ENCODE data around the gene BPIFB1. TPM values are rescaled to one million over a fixed set of nuclear protein-coding genes. Genes with fewer than 3 reads are reported as not detected.

The BPIFB1 gene, protein sequence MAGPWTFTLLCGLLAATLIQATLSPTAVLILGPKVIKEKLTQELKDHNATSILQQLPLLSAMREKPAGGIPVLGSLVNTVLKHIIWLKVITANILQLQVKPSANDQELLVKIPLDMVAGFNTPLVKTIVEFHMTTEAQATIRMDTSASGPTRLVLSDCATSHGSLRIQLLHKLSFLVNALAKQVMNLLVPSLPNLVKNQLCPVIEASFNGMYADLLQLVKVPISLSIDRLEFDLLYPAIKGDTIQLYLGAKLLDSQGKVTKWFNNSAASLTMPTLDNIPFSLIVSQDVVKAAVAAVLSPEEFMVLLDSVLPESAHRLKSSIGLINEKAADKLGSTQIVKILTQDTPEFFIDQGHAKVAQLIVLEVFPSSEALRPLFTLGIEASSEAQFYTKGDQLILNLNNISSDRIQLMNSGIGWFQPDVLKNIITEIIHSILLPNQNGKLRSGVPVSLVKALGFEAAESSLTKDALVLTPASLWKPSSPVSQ
- total RNA-seq: not detected in 2 replicates

DNA sequence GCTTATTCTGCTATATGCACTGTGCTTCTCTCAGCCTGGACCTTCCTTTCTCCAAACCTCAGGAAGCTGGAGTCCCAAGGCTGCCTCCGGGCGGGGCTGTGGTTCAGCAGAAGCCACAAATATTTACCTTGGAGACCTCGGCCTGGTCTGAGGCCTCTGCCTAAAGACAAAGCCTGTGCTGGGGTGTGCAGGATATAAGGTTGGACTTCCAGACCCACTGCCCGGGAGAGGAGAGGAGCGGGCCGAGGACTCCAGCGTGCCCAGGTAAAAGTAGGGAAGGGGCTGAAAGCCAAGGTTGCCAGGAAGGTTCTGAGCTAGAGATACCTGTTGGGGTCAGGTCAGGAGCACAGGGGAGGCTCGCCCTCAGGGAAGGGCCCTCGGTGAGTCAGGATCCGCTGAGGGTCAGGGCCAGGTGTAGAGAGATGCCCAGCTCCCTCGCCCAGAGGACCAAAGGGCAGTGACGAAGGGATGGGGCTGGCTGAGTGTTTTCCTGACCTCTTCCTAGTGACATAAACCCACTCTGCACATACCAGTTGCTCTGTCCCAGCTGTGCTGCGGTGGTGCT lies at the start of gene BPIFB1:
Gene BPIFB1 (plus strand): TSS at position 224 of the 565 bp plus-strand sequence. CDS start 2,860 bp downstream, outside the sequence.

DNA sequence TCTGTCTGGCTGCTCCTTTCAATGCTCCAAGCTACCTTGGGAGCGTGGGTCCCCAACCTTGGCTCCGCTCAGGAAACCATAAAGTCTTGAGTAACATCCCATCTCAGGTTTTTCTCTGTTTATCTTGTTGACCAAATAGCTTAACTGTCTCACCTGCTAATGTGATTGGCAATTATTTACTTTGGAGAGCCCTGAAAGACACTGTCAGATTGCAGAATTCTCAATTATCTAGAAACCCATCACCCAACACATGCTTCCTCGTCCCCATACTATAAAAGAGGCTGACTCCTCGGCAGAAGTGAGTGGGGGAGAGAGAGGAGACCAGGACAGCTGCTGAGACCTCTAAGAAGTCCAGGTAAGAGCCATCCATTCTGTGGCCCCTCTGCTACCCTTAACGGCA lies 47.3 kb upstream of the BPIFB1 start, which contains the start of gene BPIFA1:
Gene BPIFA1 (plus strand): TSS at position 301 of the 400 bp plus-strand sequence. CDS start 1,716 bp downstream, outside the sequence.

Other genes starting within 250 kb of the BPIFB1 start
- gene BPIFB3, start 229.3 kb upstream of the BPIFB1 start, total RNA-seq: not detected in 2 replicates
- not detected in 2 replicates for gene BPIFB4, start 203.6 kb upstream of the BPIFB1 start, total RNA-seq
- not detected in 2 replicates for gene BPIFA2, start 115.1 kb upstream of the BPIFB1 start, total RNA-seq
- gene BPIFA3, start 65.9 kb upstream of the BPIFB1 start, total RNA-seq: not detected in 2 replicates
- gene BPIFA1, start 47.2 kb upstream of the BPIFB1 start, total RNA-seq: not detected in 2 replicates
- gene CDK5RAP1, start 118.3 kb downstream of the BPIFB1 start, total RNA-seq: 16.4 and 22.8 TPM in 2 replicates
- 4.3 and 4.9 TPM in 2 replicates for gene SNTA1, start 160.5 kb downstream of the BPIFB1 start, total RNA-seq
- 2.3 and 6.1 TPM in 2 replicates for gene CBFA2T2, start 206.9 kb downstream of the BPIFB1 start, total RNA-seq